Esophagus squamous epithelium (tissue), 4 donors: ENCODE results near the gene SMNDC1.

Experiments
- POLR2A ChIP-seq, 4 donors: fragments of 450-650 bp; IDR thresholded peaks; one replicate each; pipeline ENCODE4 v1.6.1; 2017; ENCODE audit warnings: antibody characterized with exemption in 4 of 4, mild to moderate bottlenecking in 4 of 4, moderate library complexity in 3 of 4
- TF ChIP-seq, protein P1 (sequence below), 6 experiments: fragments of 450-650 bp in 4 of 6; fragments of 200-600 bp in 2 of 6; sonication (generic) in 2 of 6; IDR thresholded peaks; one replicate each; pipeline ENCODE4 v1.5.1; 2016 to 2019; ENCODE audit warnings: antibody characterized with exemption in 6 of 6, mild to moderate bottlenecking in 4 of 6, moderate library complexity in 4 of 6

DNA sequence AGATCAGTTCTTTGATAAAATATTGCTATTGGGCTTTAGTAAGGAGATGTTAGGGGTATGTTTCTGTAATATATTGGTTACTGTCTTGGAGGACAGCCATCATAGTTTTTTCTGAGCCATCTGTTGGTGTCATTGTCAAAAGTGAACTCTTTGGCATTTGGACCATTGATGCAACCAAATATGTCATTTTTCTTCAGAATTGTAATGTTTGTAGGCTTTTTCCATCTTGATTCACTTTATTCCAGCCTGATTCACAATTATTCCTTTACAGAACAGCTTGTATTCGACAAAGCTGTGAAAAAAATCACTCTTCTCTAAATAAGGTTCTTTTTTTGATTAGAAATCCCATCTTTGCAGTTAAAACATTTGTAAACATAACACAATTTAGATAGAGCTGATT lies 37.4 kb downstream of the SMNDC1 start:
- TF ChIP-seq, protein P1, sequence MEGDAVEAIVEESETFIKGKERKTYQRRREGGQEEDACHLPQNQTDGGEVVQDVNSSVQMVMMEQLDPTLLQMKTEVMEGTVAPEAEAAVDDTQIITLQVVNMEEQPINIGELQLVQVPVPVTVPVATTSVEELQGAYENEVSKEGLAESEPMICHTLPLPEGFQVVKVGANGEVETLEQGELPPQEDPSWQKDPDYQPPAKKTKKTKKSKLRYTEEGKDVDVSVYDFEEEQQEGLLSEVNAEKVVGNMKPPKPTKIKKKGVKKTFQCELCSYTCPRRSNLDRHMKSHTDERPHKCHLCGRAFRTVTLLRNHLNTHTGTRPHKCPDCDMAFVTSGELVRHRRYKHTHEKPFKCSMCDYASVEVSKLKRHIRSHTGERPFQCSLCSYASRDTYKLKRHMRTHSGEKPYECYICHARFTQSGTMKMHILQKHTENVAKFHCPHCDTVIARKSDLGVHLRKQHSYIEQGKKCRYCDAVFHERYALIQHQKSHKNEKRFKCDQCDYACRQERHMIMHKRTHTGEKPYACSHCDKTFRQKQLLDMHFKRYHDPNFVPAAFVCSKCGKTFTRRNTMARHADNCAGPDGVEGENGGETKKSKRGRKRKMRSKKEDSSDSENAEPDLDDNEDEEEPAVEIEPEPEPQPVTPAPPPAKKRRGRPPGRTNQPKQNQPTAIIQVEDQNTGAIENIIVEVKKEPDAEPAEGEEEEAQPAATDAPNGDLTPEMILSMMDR (IDR thresholded peaks at IDR 0.05), result no peak
- TF ChIP-seq POLR2A (IDR thresholded peaks at IDR 0.05), result no peak
